Pons (tissue), 1 donor: Measurements from ENCODE around the gene FMOD.
"Not testable (repeated sequence)": the region's sequence is repeated elsewhere in the genome, so short reads cannot be mapped to it uniquely, and the experiment has no call there.

Experiments used
- DNase-seq: peaks from one replicate; pipeline ENCODE4 v3.0.0-alpha.2; 2016; ENCODE audit warnings: low spot score

FMOD gene

GRCh38 chr1:203325418-203326091 is 25.4 kb downstream of the FMOD start:
- DNase-seq, result peak; percentile 83

GRCh38 chr1:203325026-203325417 is 25.9 kb downstream of the FMOD start:
- no peak for DNase-seq

- no peak for DNase-seq
Observed at GRCh38 chr1:203324105-203325025, 26.6 kb downstream of the FMOD start.

- no peak for DNase-seq
Observed at GRCh38 chr1:203323587-203323986, 27.3 kb downstream of the FMOD start.

GRCh38 chr1:203322500-203323179 is 28.3 kb downstream of the FMOD start:
- peak; percentile 56 for DNase-seq

- DNase-seq, result no peak
Observed at GRCh38 chr1:203321273-203322052, 29.5 kb downstream of the FMOD start.

GRCh38 chr1:203320591-203321272 is 30.2 kb downstream of the FMOD start:
- DNase-seq, result no peak

- no peak for DNase-seq
Observed at GRCh38 chr1:203318229-203318517, 32.7 kb downstream of the FMOD start.

- no peak for DNase-seq
Observed at GRCh38 chr1:203317429-203318228, 33.3 kb downstream of the FMOD start.

GRCh38 chr1:203316626-203317093 is 34.3 kb downstream of the FMOD start:
- DNase-seq, result no peak

- DNase-seq, result not testable (repeated sequence)
Observed at GRCh38 chr1:203314025-203314759, 36.7 kb downstream of the FMOD start.

- DNase-seq, result no peak
Observed at GRCh38 chr1:203311368-203312301, 39.3 kb downstream of the FMOD start.

- DNase-seq, result peak; percentile 32
Observed at GRCh38 chr1:203308923-203309331, 42.0 kb downstream of the FMOD start.

GRCh38 chr1:203308328-203308922 is 42.5 kb downstream of the FMOD start:
- DNase-seq, result peak; percentile 35

GRCh38 chr1:203307641-203308126 is 43.2 kb downstream of the FMOD start:
- DNase-seq, result peak; percentile 28

GRCh38 chr1:203306965-203307541 is 43.9 kb downstream of the FMOD start:
- DNase-seq, result no peak

- DNase-seq, result peak; percentile 91
Observed at GRCh38 chr1:203306089-203306964, 44.6 kb downstream of the FMOD start.
